MM.1S (cell line): ENCODE data around the gene PAX7.

Source experiments
- DNase-seq: peaks from one replicate; pipeline ENCODE4 v3.0.0-alpha.2; 2015
- H2AFZ ChIP-seq: fragments of 300-600 bp; sonication (generic); 2 replicates; pipeline ENCODE4 v1.6.0; 2016; ENCODE audit warnings: antibody characterized with exemption, low read length
- H3F3A ChIP-seq: fragments of 300-600 bp; sonication (generic); 2 replicates; pipeline ENCODE4 v1.6.1; 2016; ENCODE audit warnings: mild to moderate bottlenecking, antibody characterized with exemption, low read length, moderate library complexity, mixed read lengths; ENCODE audit not compliant: insufficient read depth
- H3K27ac ChIP-seq: fragments of 300-600 bp; sonication (generic); 2 replicates; pipeline ENCODE4 v1.5.1; 2016; ENCODE audit warnings: mild to moderate bottlenecking, low read length
- H3K27me3 ChIP-seq: fragments of 300-600 bp; sonication (generic); replicated peaks from 2 replicates; pipeline ENCODE4 v1.6.0; 2016; ENCODE audit warnings: low read length; ENCODE audit not compliant: insufficient read depth
- H3K36me3 ChIP-seq: fragments of 300-600 bp; sonication (generic); replicated peaks from 2 replicates; pipeline ENCODE4 v1.6.1; 2016; ENCODE audit warnings: mild to moderate bottlenecking, low read length, mixed read lengths; ENCODE audit not compliant: insufficient read depth
- H3K4me1 ChIP-seq: fragments of 300-600 bp; sonication (generic); 2 replicates; pipeline ENCODE4 v1.6.1; 2016; ENCODE audit warnings: low read length, mixed read lengths
- H3K4me2 ChIP-seq: fragments of 300-600 bp; sonication (generic); 2 replicates; pipeline ENCODE4 v1.6.0; 2016; ENCODE audit warnings: low read depth, low read length
- H3K4me3 ChIP-seq: fragments of 300-600 bp; sonication (generic); 2 replicates; pipeline ENCODE4 v1.5.1; 2016; ENCODE audit warnings: low read length, mixed read lengths
- H3K79me2 ChIP-seq: fragments of 300-600 bp; sonication (generic); 2 replicates; pipeline ENCODE4 v1.6.1; 2016; ENCODE audit warnings: mixed run types, low read length, mixed read lengths
- H3K9ac ChIP-seq: fragments of 300-600 bp; sonication (generic); 2 replicates; pipeline ENCODE4 v1.6.1; 2016; ENCODE audit warnings: low read length, mixed read lengths
- H3K9me2 ChIP-seq: fragments of 300-600 bp; sonication (generic); replicated peaks from 2 replicates; pipeline ENCODE4 v1.6.1; 2016; ENCODE audit warnings: mild to moderate bottlenecking, low read length, mixed read lengths; ENCODE audit not compliant: insufficient read depth
- H3K9me3 ChIP-seq: fragments of 300-600 bp; sonication (generic); replicated peaks from 2 replicates; pipeline ENCODE4 v1.6.1; 2016; ENCODE audit warnings: mild to moderate bottlenecking, low read length, mixed read lengths; ENCODE audit not compliant: insufficient read depth
- H4K20me1 ChIP-seq: fragments of 300-600 bp; sonication (generic); 2 replicates; pipeline ENCODE4 v1.6.1; 2016; ENCODE audit warnings: mild to moderate bottlenecking, low read length, moderate library complexity, mixed read lengths; ENCODE audit not compliant: insufficient read depth
- EZH2 ChIP-seq: fragments of 300-600 bp; sonication (generic); optimal IDR thresholded peaks from 2 replicates; pipeline ENCODE3; 2017; ENCODE audit warnings: low read depth, mild to moderate bottlenecking, antibody characterized with exemption, low read length, mixed read lengths
- EZH2phosphoT487 ChIP-seq: fragments of 300-600 bp; sonication (generic); IDR thresholded peaks from 2 replicates; pipeline ENCODE4 v1.6.1; 2018; ENCODE audit warnings: antibody characterized with exemption, low read length
- TF ChIP-seq, protein P1 (sequence below): fragments of 300-600 bp; sonication (generic); IDR thresholded peaks from 2 replicates; pipeline ENCODE4 v1.5.1; 2016; ENCODE audit warnings: antibody characterized with exemption, low read length, mixed read lengths

PAX7 gene

GRCh38 chr1:18775341-18775740, 144.7 kb downstream of the PAX7 start:
- Histone ChIP-seq H3K36me3 (no peaks in the 10 kb centered on the region), H3K4me1 (no peaks in the 10 kb centered on the region), H3K79me2 (no peaks in the 10 kb centered on the region), H3K27me3 (peaks cover 98% of the 10 kb centered on the region), H3F3A (no peaks in the 10 kb centered on the region), H3K9me3 (no peaks in the 10 kb centered on the region), H4K20me1 (no peaks in the 10 kb centered on the region), H2AFZ (no peak overlapping the region), H3K4me2 (no peak overlapping the region), H3K9ac (no peak overlapping the region), H3K9me2 (no peaks in the 10 kb centered on the region), H3K4me3 (no peak overlapping the region), H3K27ac (no peak overlapping the region)
- no peak for DNase-seq
- TF ChIP-seq EZH2phosphoT487 (no peak), EZH2 (no peak)
- TF ChIP-seq, protein P1, sequence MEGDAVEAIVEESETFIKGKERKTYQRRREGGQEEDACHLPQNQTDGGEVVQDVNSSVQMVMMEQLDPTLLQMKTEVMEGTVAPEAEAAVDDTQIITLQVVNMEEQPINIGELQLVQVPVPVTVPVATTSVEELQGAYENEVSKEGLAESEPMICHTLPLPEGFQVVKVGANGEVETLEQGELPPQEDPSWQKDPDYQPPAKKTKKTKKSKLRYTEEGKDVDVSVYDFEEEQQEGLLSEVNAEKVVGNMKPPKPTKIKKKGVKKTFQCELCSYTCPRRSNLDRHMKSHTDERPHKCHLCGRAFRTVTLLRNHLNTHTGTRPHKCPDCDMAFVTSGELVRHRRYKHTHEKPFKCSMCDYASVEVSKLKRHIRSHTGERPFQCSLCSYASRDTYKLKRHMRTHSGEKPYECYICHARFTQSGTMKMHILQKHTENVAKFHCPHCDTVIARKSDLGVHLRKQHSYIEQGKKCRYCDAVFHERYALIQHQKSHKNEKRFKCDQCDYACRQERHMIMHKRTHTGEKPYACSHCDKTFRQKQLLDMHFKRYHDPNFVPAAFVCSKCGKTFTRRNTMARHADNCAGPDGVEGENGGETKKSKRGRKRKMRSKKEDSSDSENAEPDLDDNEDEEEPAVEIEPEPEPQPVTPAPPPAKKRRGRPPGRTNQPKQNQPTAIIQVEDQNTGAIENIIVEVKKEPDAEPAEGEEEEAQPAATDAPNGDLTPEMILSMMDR, result no peak

DNA sequence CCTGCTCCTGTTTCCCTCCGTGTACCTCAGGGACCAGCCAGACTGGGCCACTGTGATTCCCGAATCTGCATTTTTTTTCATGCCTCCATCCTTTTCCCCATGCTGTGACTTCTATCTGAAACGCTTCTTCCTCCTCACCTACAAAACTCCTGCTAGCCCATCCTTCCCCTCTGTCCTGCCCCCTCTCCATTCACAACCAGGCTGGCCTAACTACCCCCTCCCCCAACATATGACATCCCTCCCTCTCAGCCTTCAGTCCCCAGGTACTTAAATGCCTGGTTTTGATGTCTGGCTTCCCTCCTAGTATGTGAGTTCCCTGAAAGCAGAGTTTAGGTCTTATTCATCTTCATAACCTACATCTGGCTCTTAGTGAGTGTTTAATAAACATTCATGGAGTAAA, 146.1 kb downstream of the PAX7 start:
- Histone ChIP-seq H3F3A (no peaks in the 10 kb centered on the region), H3K36me3 (no peaks in the 10 kb centered on the region), H3K4me2 (no peak overlapping the region), H4K20me1 (no peaks in the 10 kb centered on the region), H3K79me2 (no peaks in the 10 kb centered on the region), H3K9me2 (no peaks in the 10 kb centered on the region), H3K27me3 (peaks cover 98% of the 10 kb centered on the region), H3K4me3 (no peak overlapping the region), H3K9ac (no peak overlapping the region), H2AFZ (no peak overlapping the region), H3K4me1 (no peaks in the 10 kb centered on the region), H3K27ac (no peak overlapping the region), H3K9me3 (no peaks in the 10 kb centered on the region)
- DNase-seq, result no peak
- TF ChIP-seq EZH2 (no peak), EZH2phosphoT487 (no peak)

GRCh38 chr1:18778437-18778836, 147.8 kb downstream of the PAX7 start:
- no peak overlapping the region for H3K27ac ChIP-seq
- no peaks in the 10 kb centered on the region for H3F3A ChIP-seq
- no peak overlapping the region for H3K9ac ChIP-seq
- DNase-seq, result no peak
- H2AFZ ChIP-seq, result no peak overlapping the region
- H3K79me2 ChIP-seq, result no peaks in the 10 kb centered on the region
- H3K9me3 ChIP-seq, result no peaks in the 10 kb centered on the region
- peaks cover 94% of the 10 kb centered on the region for H3K27me3 ChIP-seq
- no peak overlapping the region for H3K4me3 ChIP-seq
- no peaks in the 10 kb centered on the region for H3K9me2 ChIP-seq
- H3K36me3 ChIP-seq, result no peaks in the 10 kb centered on the region
- H3K4me2 ChIP-seq, result no peak overlapping the region
- H3K4me1 ChIP-seq, result no peaks in the 10 kb centered on the region
- TF ChIP-seq EZH2phosphoT487, result no peak
- no peak for TF ChIP-seq EZH2
- TF ChIP-seq, protein P1, result no peak
- H4K20me1 ChIP-seq, result no peaks in the 10 kb centered on the region

DNA sequence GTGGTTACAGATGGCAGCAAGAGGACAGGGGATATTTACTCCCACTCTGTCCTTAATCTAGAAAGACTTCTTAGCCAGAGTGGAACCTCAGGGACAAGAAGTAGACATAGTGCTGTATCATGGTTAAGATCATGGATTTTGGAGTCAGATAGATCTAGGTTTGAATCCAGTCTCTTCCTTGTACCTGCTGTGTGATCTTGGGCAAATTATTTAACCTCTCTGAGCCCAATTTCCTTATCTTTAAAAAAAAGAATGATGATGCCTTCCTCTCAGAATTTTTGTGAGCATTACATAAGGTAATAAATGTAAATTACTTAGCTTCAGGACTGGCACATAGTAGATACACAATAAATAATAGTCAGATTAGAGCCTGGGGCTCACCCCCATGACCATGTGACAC, 150.4 kb downstream of the PAX7 start:
- no peak overlapping the region for H3K9ac ChIP-seq
- H3K9me3 ChIP-seq, result no peaks in the 10 kb centered on the region
- H3F3A ChIP-seq, result no peaks in the 10 kb centered on the region
- no peak for DNase-seq
- TF ChIP-seq, protein P1, result no peak
- TF ChIP-seq EZH2phosphoT487 (no peak), EZH2 (no peak)
- H3K79me2 ChIP-seq, result no peaks in the 10 kb centered on the region
- H3K27ac ChIP-seq, result no peak overlapping the region
- peaks cover 94% of the 10 kb centered on the region for H3K27me3 ChIP-seq
- no peak overlapping the region for H3K4me3 ChIP-seq
- no peaks in the 10 kb centered on the region for H4K20me1 ChIP-seq
- H3K36me3 ChIP-seq, result no peaks in the 10 kb centered on the region
- no peak overlapping the region for H3K4me2 ChIP-seq
- H2AFZ ChIP-seq, result no peak overlapping the region
- no peaks in the 10 kb centered on the region for H3K4me1 ChIP-seq
- H3K9me2 ChIP-seq, result no peaks in the 10 kb centered on the region
